DMS53 treated with DMSO at 0.1 percent for 48 hours (cell line): Measurements from ENCODE around the gene C2orf78.
"Not testable (repeated sequence)": the region's sequence is repeated elsewhere in the genome, so short reads cannot be mapped to it uniquely, and the experiment has no call there.

Source experiments
- DNase-seq: peaks from one replicate; lab custom pipeline; 2025; ENCODE audit not compliant: unreplicated experiment; lab: John Stamatoyannopoulos, UW

C2orf78 gene

DNA sequence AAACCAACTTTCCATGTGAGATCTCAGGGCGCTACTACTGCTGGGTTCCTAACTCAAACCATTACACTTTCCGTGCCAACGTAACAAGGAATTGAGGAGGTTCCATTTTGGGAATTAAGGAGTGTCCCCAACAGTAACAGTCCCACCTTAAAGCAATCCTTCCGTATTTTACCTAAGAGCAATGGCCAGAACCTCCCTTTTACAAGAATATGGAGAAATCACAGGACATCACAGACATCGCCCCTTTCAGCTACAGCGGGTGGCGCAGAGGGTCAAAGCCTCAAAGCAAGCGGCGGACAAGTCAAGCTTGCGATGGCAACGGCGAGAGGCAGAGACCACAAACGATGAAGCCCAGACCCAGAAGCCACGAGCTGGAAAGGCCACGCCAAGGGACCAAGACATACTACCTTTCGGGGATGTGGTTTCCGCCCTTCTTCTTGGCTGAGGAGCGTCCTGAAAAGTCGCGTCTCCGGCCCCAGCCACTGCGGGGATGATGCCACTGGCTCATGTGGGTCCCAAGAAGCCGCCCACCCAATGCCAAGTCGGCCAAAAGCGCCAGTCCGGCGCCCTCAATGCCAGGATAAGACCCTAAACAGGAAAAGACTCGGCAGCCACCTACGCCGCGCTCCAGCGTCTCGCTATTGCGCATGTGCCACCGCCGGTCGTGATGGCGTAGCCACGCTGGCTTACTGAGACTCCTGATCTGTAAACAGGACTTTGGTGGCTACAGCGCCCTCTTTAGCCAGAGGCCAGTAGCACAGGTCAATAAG is 4.3 kb upstream of the C2orf78 start, which contains the start of gene DUSP11:
TSS of gene DUSP11 (minus strand) at position 637 of the 770 bp plus-strand sequence. CDS start at position 508, 129 bp downstream.
- DNase-seq: peak; percentile 90

DNA sequence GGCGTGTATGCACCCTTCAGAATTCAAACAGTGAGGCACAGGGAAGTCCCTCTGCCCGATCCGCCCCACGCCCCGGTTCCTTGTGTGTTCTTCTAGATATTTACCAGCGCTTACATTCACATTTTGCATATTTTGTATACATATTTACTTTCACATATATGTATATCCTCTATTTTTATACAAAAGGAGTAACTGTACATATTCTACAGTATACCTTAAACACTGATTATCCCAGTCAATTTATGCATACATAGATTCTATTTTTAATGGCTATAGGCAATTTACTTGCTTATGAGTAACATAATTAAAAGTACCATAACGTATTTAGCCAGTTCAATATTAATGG is 3.8 kb upstream of the C2orf78 start:
- no peak for DNase-seq

DNA sequence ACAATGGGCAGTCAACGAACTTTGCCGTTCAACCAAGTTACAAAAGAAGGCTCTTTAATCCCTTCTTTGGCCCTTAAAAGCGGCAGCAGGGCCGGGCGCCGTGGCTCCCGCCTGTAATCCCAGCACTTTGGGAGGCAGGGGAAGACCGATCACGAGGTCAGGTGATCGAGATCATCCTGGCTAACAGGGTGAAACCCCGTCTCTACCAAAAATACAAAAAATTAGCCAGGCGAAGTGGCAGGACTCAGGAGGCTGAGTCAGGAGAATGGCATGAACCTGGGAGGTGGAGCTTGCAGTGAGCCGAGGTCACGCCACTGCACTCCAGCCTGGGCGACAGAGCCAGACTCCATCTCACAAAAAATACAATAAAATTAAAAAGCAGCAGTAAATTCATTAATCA is 581 bp upstream of the C2orf78 start:
- DNase-seq: not testable (repeated sequence)

DNA sequence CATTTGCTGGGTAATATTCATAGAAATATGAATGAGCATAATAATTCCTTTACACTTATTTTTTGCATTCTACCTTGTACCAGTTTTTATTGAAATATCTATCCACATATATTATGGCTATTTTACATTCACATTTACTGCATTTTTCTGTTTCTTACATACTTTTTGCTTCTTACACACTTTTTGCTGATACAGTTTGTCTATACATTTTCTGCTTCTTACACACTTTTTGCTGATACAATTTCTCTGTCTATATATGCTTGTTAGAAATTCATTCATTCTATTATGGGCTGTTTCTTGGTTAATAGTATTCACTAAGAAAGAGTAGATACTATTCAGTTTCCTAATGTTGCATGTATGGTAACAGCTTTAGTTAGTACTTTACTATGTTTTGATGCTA is 27.9 kb downstream of the C2orf78 start:
- DNase-seq: no peak

DNA sequence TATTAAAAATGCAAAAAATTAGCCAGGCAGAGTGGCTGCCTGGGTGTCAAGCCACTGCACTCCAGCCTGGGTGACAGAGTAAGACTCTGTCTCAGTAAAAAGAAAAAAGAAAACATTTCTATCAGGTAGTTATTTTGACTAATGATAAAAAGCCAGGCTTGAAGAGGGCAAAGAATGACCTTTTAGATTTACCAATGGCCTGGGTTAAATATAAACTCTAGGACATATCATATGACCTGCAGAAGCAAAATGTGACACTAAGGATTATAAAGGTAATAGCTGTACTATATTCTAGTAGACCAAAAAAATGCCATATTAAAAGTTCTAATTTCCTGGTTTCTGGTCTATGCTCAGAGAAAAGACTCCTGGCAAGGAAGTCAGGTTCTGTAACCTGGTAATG is 28.7 kb downstream of the C2orf78 start:
- no peak for DNase-seq

DNA sequence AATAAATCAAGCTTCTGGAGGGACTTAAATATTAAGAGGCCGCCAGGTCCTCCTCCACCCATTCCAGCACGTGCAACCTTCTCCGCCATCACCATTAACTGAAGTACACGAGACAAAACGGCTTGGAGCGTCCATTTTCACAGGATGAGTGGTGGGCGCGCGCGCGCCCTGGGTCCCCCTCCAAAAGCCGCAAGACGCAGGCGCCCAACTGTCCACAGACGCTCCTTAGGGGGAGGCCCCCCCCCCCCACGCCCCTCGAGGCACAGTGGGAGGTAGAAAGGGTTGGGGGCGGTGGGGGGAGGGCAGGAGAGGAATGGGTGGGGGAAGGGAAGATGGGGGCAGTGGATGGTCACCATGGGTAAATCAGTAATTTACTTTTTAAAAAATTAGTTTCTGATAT is 34.3 kb downstream of the C2orf78 start:
- no peak for DNase-seq

DNA sequence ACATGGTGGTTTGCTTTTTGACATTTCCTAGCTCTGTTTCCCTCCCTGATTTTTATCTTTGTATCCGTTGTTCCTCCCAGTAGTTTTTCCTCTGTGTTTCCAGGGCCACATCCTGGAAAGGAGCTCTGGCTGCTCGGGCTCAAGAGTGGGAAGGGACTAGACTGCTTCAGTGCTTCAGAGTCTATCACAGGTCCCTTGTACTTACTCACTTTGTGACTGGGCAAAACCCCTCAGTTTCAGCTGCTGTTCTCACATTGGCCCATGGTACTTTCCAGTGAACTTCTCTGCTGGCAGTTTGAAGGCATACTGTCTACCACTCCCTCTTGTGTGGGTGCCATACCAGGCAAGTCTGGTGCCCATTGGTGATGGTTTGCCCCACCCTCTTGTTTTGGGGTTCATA is 37.2 kb downstream of the C2orf78 start:
- no peak for DNase-seq

DNA sequence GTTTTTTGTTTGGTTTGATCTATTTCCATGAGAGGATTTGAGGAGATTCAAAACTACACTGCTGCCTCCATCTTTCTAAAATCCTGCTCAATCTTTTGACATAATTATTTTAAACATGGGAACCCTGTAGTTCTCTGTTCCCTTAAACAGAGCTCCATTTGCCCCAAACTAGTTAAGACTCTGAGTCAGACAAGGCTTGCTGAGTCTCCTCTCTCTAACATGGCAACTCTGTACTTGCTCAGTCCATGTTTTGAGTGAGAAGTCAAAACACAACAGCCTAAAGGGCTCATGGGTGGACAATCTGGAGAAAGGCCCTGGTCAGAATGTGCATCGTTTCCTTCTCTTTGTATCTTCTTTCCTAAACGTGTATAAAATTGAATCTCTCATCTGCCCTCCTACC is 37.7 kb downstream of the C2orf78 start:
- no peak for DNase-seq

DNA sequence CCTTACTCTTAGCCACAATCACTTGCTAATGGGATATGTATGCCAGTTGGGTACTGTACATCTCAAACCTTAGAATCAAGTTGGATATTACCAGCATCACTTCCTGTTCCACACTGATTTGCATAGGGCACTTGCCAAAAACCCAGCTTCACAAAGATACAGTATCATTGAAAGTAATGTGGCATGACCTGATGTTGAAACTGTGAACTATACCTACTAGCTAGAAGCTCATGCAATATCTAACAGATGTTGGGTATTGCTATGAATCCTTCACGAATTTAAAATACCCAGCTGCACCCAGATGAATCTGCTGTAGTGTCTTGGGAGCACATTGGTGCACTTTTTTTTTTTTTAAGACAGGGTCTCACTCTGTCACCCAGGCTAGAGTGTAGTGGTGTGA is 38.3 kb downstream of the C2orf78 start:
- DNase-seq: no peak

DNA sequence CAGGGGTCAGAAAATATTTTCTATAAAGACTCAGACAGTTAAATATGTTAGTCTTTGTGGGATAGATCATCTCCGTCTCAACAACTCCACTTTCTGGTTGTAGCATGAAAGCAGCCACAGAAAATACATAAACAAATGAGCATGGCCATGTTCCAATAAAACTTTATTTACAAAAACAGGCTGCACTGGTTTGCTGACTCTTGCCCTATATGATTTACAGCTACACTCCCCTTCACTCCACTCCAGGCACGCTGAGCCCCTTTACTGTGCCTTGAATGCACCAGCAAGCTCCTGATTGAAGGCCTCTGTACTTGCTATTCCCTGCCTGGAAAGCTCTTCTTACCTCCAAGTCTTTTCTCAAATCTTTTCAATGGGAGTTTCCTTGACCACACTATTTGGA is 39.0 kb downstream of the C2orf78 start:
- DNase-seq: no peak

DNA sequence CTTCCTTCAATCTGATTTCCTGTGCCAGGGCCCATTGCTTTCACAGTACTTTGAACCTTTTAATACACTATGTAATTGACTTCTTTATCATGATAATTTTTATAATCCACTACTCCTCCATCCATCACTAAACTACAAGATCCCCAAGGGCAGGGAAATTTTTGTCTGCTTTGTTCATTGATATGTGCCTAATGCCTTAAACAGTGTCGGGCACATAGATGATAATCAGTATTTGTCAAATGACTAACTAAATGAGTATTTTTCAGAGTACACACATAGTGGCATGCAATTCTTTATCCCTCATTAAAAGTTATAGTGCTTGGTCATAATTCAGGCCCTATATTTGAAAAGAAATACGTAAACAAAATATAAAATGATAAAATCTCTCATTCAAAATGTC is 39.4 kb downstream of the C2orf78 start:
- no peak for DNase-seq

DNA sequence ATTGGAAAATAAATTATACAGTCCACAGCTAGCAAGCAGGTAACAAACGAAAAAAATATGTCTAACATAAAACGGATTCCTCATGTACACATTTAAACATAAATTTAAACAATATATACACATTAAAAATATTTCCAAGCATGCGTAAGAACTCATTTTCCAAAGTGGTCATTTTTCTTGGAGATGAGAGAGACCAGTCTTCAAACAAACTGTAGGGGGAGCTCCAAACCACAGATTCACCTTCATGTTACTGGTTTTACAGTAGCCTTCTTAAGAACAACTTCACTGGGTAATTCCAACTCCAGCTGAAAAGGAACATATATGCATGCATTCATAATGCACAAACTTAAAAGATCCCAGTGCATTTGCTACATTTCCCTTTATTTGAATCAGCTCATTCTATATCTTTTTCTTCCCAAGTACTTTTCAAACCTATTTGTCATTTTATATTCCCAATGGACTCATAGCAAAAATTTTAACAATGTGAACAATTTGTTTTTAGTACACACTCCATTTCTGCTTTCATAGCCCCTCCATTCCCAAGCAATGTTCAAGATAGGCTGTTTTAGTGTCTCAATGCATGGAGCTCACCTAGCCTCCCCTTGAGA is 40.0 kb downstream of the C2orf78 start:
- peak; percentile 79 for DNase-seq

DNA sequence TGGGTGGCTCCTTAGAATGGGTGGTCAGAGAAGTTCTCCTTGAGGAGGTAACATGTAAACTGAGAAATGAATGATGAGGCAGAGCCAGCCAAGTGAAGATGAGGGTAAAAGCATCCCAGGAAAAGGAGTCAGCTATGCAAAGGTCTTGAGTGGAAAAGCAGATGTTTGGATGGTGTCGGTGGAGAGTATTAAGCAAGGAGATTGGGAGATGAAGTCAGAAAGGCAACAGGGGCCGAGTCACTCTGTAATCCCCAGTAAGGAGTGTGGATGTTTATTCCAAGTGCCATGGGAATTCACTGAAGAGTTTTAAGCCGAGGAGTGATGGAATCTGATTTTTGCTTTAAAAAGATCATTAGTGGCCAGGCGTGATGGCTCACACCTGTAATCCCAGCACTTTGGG is 41.4 kb downstream of the C2orf78 start:
- no peak for DNase-seq

DNA sequence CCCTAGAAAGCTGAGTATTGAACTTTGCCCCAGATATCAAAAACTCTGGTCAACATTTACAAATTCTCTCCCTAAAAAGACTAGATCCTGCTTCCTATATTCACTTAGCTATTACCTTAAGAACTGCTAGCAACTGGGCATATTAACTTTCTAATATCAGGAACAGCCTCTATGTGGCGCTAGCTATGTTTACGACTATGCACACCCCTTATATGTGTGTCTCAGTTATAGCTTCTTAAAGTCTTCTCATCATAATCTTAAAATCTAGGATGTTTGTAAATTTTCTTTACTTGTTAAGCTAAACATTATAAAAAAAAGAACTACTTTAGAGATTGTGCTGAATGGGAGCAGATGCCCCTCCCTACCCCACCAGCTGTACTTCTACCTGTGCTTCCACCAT is 43.0 kb downstream of the C2orf78 start:
- DNase-seq: peak; percentile 45

DNA sequence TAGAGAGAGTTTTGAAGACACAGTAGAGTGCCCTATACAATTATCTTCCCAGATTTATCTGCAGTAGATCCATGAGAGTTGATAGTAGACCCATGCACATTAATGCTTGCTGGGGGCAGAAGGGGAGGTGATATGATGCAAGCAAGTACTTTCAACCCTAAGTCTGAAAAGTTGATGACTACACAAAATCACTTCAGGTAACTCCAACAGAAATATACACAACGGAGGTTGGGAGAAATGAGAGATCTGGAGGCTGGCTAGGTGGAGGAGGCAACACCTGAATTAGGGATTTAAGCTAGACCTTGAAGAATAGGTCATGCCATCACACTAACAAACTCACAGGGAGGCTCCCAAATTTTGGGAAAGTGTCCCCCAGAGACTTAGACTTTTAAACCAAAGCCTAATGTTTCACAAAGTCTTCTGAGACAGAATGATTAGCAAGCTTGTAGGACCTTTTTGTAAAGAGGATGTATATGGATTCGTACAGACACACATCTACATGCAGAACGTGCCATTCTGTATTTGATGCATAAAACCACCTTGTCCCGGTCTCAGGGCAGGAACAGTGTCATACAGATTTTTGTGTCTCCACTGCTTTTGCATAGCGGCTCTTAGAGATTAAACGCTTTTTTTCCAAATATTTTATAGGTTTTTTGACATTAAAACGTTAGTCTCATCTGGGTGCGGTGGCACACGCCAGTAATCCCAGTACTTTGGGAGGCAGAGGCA is 43.8 kb downstream of the C2orf78 start:
- no peak for DNase-seq

DNA sequence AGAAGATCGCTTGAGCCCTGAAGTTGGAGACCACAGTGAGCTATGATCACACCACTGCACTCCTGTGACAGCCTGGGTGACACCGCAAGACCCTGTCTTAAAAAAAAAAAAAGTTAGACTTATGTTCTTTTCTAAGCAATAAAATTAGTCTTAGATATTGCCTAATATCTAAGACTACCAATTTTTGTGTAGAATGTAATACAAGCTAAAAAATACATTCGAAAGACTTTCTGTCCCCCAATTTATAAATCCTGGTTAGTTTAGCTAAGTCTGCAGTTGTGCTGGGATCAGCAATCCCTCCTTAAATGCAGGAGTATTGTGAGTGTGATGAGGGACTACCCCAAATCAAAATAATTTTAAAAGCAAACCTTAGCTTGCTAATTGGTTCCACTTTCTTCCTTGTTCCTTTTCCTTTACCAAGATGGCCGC is 44.4 kb downstream of the C2orf78 start:
- DNase-seq: no peak

DNA sequence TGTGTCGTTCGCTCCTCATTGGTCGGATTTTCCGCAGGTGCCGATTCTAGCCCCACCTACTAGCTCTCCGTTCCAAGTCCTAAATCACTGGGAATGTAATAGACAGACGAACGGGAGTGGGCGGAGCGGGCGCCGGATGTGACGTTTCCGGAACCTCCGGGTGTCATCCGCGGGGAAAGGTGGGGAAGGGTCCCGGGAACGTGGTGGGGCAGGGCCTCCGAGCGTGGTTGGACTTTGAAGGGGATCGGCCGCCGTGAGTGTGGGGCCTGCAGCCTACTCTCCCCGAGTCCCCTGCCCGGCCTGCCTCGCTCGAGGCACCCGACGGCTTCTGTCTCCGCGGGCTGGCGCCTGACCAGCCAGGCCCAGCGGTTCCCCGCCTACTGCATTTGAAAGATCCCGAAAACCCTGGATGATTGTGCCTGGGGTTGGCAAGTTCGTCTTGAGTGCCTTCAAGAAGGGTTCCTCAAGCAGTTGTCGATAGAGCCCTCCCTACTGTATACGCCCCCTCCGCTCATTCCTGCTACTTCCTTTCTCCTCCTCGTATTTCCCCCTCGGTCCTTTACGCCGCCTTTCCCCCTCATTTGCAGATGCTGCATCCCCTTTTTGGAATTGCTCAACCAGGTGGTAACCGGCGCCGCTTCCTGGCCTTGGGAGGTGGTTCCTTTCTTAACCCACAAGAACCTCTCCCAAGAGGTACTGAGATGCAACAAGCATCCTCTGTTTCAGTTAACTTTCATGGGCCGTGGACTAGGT is 45.0 kb downstream of the C2orf78 start, which contains the start of gene STAMBP:
TSS of gene STAMBP (plus strand) at position 144 of the 753 bp plus-strand sequence. CDS start 1,896 bp downstream, outside the sequence.
- DNase-seq: peak; percentile 94

DNA sequence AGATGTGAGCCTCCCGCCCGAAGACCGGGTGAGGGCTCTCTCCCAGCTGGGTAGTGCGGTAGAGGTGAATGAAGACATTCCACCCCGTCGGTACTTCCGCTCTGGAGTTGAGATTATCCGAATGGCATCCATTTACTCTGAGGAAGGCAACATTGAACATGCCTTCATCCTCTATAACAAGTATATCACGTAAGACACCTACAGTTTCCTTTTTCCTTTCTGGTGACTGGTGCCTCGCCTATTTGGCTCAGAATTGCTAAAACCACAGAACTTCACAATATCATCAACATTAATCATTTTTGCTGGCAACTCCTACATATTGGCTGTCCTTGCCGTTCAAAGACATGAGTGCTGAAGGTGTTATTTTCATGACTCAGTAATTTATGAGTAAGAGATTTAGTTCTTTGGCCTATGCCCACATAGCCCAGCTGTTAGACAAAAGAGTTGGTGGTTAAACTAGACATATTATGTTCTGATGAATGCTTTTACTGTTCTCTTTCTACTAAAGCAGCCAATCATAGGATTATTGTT is 47.0 kb downstream of the C2orf78 start:
- DNase-seq: no peak

DNA sequence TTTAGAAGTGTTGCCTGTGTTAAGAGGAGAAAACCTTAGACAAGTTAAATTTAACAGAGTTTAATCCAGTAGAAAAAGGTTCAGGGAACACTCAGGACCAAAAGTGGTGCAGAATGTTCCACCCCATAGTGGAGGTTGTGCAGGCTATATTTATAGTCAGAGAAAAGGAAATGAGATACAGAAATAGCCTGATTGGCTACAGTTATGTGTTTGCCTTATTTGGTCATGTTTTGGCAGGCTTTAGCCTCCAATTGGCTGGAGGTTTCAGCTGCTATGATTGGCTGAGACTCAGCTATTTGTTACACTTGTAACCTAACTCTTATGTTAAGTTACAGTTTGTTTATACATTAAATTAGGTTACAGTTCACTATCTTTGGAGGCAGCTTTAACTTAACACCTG is 48.9 kb downstream of the C2orf78 start:
- no peak for DNase-seq

DNA sequence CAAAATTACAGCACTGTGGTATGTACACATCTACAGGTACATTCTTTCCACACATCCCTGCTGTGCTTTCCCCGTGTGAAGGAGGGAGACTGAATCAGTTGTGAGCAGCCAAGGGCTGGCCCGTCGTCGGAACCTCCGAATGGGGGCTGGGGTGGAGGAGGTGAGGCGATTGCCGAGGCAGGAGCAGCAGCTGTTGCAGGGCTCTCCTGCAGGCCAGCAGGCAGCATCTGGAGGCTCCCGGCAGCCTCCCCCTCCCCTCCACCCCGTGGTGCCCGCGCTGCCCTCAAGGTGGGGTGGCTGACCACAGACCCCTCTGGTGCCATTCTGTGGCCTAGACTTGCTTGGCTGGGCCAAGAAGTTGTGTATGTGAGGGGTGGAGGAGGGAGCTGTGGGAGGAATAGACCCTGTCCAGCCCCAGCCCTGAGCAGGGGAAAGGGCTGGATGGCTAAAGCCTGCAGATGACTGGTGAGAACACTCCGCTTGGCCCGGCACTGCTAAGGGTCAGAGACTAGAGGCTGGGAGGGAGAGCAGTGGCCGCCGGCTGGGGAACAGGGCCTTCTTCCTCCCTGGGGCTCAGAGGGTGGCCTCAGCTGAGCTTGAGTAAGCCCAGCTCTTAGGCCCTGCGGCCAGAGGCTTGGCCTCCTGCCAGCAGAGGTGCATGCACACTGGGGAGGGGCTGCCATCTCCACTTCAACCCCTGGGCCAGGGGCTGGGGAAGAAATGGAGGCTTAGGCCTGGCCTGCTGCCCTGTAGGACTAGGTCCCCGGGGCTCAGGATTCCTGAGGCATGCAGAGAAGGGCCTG is 52.4 kb downstream of the C2orf78 start:
- DNase-seq: no peak
